ENCODE data around the gene XRCC5.

DNA sequence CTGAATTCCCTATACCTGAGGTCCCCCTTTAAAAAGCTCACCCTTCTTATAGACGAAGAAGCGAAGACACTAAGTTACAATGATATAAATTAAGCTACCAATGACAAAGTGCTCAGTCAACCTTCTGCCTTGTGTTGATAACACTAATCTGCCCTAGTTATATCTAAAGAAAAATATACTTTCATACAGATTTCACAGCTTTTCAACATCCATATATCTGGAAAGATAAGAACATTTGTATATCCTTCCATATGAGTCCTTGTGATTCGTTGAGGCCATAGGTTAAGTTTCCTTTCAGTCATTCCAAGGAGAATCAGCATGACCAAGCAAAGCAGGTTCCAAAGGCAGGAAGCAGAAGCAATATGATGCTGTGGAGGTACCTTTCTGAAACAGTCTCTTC is 46.8 kb downstream of the XRCC5 start:
- TF ChIP-seq, protein P1, sequence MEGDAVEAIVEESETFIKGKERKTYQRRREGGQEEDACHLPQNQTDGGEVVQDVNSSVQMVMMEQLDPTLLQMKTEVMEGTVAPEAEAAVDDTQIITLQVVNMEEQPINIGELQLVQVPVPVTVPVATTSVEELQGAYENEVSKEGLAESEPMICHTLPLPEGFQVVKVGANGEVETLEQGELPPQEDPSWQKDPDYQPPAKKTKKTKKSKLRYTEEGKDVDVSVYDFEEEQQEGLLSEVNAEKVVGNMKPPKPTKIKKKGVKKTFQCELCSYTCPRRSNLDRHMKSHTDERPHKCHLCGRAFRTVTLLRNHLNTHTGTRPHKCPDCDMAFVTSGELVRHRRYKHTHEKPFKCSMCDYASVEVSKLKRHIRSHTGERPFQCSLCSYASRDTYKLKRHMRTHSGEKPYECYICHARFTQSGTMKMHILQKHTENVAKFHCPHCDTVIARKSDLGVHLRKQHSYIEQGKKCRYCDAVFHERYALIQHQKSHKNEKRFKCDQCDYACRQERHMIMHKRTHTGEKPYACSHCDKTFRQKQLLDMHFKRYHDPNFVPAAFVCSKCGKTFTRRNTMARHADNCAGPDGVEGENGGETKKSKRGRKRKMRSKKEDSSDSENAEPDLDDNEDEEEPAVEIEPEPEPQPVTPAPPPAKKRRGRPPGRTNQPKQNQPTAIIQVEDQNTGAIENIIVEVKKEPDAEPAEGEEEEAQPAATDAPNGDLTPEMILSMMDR (IDR thresholded peaks at IDR 0.05 in 8 of 11, conservative IDR thresholded peaks at IDR 0.05 in 3 of 11) = no peak
- TF ChIP-seq POLR2AphosphoS5 (IDR thresholded peaks at IDR 0.05) = no peak
